Measurements from ENCODE around the gene HAPLN3. TPM values are rescaled to one million over a fixed set of nuclear protein-coding genes. Genes with fewer than 3 reads are reported as not detected.

HAPLN3 gene
- total and polyA plus RNA-seq, 4 donors = 0.21 to 0.51 (median 0.34) TPM

GRCh38 chr15:88864861-88865497 is 30.4 kb downstream of the HAPLN3 start:
- Histone ChIP-seq H3K4me3 (ENCODE audit: low read depth in 1 of 3, low read length in 3 of 3) (no peak overlapping the region), H3K27me3 (ENCODE audit: control insufficient read depth in 4 of 4, insufficient read depth in 4 of 4, low read length in 3 of 4) (peaks cover 0 to 9% (median 0%) of the 10 kb centered on the region in 4 donors), H3K9me3 (ENCODE audit: control insufficient read depth in 4 of 4, low read length in 3 of 4) (no peaks in the 10 kb centered on the region), H3K27ac (ENCODE audit: low read depth in 1 of 2, low read length in 2 of 2) (no peak overlapping the region), H3K36me3 (ENCODE audit: control insufficient read depth in 4 of 4, insufficient read depth in 3 of 4, low read depth in 1 of 4, low read length in 3 of 4) (no peaks in the 10 kb centered on the region), H3K9ac (ENCODE audit: low read depth in 1 of 2, low read length in 2 of 2) (no peak overlapping the region), H3K4me1 (ENCODE audit: control insufficient read depth in 4 of 4, insufficient read depth in 4 of 4, low read length in 3 of 4) (no peaks in the 10 kb centered on the region)
- DNase-seq (ENCODE audit: low spot score) = no peak
- WGBS = 62% methylated on average over 4 of the region's 4 CpGs
- TF ChIP-seq HNF4G (IDR thresholded peaks at IDR 0.05) = no peak

GRCh38 chr15:88863412-88863811 is 31.9 kb downstream of the HAPLN3 start:
- 42% methylated on average over 1 of the region's 1 CpG for WGBS
- no peaks in the 10 kb centered on the region for H3K36me3 ChIP-seq (ENCODE audit: control insufficient read depth in 4 of 4, insufficient read depth in 3 of 4, low read depth in 1 of 4, low read length in 3 of 4)
- no peaks in the 10 kb centered on the region for H3K4me1 ChIP-seq (ENCODE audit: control insufficient read depth in 4 of 4, insufficient read depth in 4 of 4, low read length in 3 of 4)
- no peaks in the 10 kb centered on the region for H3K9me3 ChIP-seq (ENCODE audit: control insufficient read depth in 4 of 4, low read length in 3 of 4)
- DNase-seq (ENCODE audit: low spot score) = no peak
- no peak for TF ChIP-seq YY1 (IDR thresholded peaks at IDR 0.05)
- TF ChIP-seq HNF4A (conservative IDR thresholded peaks at IDR 0.05) = no peak
- no peak for TF ChIP-seq GABPA (IDR thresholded peaks at IDR 0.05 in 1 of 2, conservative IDR thresholded peaks at IDR 0.05 in 1 of 2)
- no peak for TF ChIP-seq REST (IDR thresholded peaks at IDR 0.05)
- no peak overlapping the region for H3K4me3 ChIP-seq (ENCODE audit: low read depth in 1 of 3, low read length in 3 of 3)
- no peak overlapping the region for H3K27ac ChIP-seq (ENCODE audit: low read depth in 1 of 2, low read length in 2 of 2)
- no peak overlapping the region for H3K9ac ChIP-seq (ENCODE audit: low read depth in 1 of 2, low read length in 2 of 2)
- H3K27me3 ChIP-seq (ENCODE audit: control insufficient read depth in 4 of 4, insufficient read depth in 4 of 4, low read length in 3 of 4) = peaks cover 0 to 10% (median 0%) of the 10 kb centered on the region in 4 donors

GRCh38 chr15:88860212-88860611 is 35.1 kb downstream of the HAPLN3 start:
- WGBS = 73% methylated on average over 7 of the region's 7 CpGs
- TF ChIP-seq JUND (IDR thresholded peaks at IDR 0.05) (no peak), HNF4G (IDR thresholded peaks at IDR 0.05) (no peak), HNF4A (conservative IDR thresholded peaks at IDR 0.05) (no peak), ZBTB33 (IDR thresholded peaks at IDR 0.05) (no peak), FOXA2 (IDR thresholded peaks at IDR 0.05) (no peak), NR2F2 (IDR thresholded peaks at IDR 0.05) (no peak), CTCF (IDR thresholded peaks at IDR 0.05; ENCODE audit: low read depth, low read length, missing input control) (no peak), GABPA (IDR thresholded peaks at IDR 0.05 in 1 of 2, conservative IDR thresholded peaks at IDR 0.05 in 1 of 2) (no peak), YY1 (IDR thresholded peaks at IDR 0.05) (no peak), EGR1 (IDR thresholded peaks at IDR 0.05; ENCODE audit: low read depth in 2 of 2) (no peak), ATF3 (IDR thresholded peaks at IDR 0.05) (no peak), TAF1 (conservative IDR thresholded peaks at IDR 0.05) (no peak), SP1 (IDR thresholded peaks at IDR 0.05) (no peak), RAD21 (IDR thresholded peaks at IDR 0.05) (no peak), RXRA (IDR thresholded peaks at IDR 0.05) (no peak), REST (IDR thresholded peaks at IDR 0.05) (no peak)

More at GRCh38 chr15:88860212-88860611, 35.1 kb downstream of the HAPLN3 start:
- H3K36me3 ChIP-seq (ENCODE audit: control insufficient read depth in 4 of 4, insufficient read depth in 3 of 4, low read depth in 1 of 4, low read length in 3 of 4) = no peaks in the 10 kb centered on the region
- no peak overlapping the region for H3K4me3 ChIP-seq (ENCODE audit: low read depth in 1 of 3, low read length in 3 of 3)
- H3K27ac ChIP-seq (ENCODE audit: low read depth in 1 of 2, low read length in 2 of 2) = no peak overlapping the region
- DNase-seq (ENCODE audit: low spot score) = no peak
- H3K9me3 ChIP-seq (ENCODE audit: control insufficient read depth in 4 of 4, low read length in 3 of 4) = no peaks in the 10 kb centered on the region
- peaks cover 0 to 10% (median 0%) of the 10 kb centered on the region in 4 donors for H3K27me3 ChIP-seq (ENCODE audit: control insufficient read depth in 4 of 4, insufficient read depth in 4 of 4, low read length in 3 of 4)
- no peak overlapping the region for H3K9ac ChIP-seq (ENCODE audit: low read depth in 1 of 2, low read length in 2 of 2)
- H3K4me1 ChIP-seq (ENCODE audit: control insufficient read depth in 4 of 4, insufficient read depth in 4 of 4, low read length in 3 of 4) = no peaks in the 10 kb centered on the region

Data from liver (tissue), 9 donors.